ENCODE data around the gene PTPRZ1.

Gene PTPRZ1

GRCh38 chr7:121872831-121873288 lies at the start of gene PTPRZ1:
Gene PTPRZ1 (plus strand): TSS chr7:121873161. CDS start chr7:121873500, 339 bp downstream.
- peak in 49 of 58 donors; percentile 2 to 79 (median 28) for DNase-seq

- DNase-seq = no peak
Measured at GRCh38 chr7:121824276-121824675, 48.7 kb upstream of the PTPRZ1 start.

GRCh38 chr7:121831351-121831750 lies 41.6 kb upstream of the PTPRZ1 start:
- peak in 19 of 58 donors; percentile 0 to 52 (median 10) for DNase-seq

DNA sequence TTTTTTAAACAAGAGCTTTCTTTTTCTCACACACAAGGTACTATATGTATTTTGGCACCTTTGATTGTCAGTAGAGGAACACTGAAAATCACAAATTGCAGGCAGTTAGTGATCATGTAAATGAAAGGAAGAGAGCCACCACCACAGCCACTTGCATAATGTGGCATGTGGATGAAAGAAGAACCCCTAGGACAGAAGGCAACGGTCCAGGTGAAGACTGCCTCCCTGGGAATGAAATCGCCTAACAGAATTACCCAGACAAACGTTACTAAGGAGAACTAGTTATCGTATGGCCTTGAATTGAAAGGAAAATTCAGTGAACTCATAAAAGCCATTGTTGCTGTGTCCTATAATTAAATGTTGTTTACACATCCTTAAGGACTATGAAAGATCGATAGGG lies 41.2 kb upstream of the PTPRZ1 start:
- no peak for DNase-seq

- peak in 33 of 58 donors; percentile 4 to 62 (median 17) for DNase-seq
Measured at GRCh38 chr7:121832347-121832746, 40.6 kb upstream of the PTPRZ1 start.

DNA sequence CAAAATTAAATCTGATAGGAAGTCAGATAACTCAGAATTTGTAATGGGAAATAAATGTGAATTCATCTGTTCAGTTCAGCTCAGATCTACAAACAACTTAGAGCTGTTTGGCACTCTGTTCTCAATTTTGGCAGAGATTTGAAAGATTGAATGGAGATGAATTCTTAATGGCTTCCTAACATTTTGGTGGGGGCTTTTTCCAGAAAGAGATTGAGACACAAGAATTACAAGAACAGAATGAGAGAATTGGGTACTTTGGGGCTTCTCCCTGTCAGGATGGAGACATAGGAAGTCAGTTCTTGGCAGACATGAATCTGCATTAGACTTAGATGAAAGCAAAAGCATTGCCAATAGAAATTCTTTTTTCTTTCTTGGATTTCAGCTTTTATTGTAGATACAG lies 39.0 kb upstream of the PTPRZ1 start:
- DNase-seq = peak in 1 of 58 donors; percentile 28

DNA sequence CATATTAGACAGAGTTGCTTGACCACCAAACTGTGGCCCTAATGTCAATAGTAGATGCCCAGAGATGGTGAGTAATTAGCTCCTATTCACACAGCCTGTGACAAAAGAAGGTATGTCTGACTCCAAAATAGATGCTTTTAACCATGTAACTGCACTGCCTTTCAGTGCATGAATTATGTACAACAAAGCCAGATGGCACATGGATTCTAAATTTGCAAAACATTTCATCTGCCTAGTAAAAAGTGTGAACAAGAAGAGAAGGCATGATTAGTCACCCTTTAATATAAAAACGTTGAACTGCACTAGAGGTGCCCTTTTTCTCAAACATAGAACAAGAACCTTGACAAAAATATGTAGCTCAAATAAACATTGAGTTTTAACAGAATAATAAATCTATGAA lies 35.5 kb upstream of the PTPRZ1 start:
- DNase-seq = no peak

GRCh38 chr7:121847041-121847440 lies 25.9 kb upstream of the PTPRZ1 start:
- DNase-seq = no peak

DNA sequence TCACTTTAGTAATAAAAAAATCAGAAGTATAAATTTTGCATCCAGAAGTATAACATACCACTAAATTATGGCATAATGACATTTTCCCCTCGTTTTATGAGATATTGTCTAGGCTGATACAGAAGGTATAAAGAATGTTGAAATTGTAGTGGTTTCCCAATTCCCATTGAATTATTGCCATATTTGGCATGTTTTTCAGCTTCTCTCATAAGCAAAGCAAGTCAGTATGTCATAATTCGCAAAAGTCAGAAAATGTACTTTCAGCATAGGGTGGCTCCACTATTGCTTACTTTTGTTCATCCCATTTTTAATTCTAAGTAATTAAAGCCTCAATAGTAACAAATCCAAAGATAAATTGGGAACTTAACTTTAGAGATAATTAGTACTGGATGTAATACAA lies 19.7 kb upstream of the PTPRZ1 start:
- no peak for DNase-seq

- DNase-seq = no peak
Measured at GRCh38 chr7:121860953-121861352, 12.0 kb upstream of the PTPRZ1 start.

DNA sequence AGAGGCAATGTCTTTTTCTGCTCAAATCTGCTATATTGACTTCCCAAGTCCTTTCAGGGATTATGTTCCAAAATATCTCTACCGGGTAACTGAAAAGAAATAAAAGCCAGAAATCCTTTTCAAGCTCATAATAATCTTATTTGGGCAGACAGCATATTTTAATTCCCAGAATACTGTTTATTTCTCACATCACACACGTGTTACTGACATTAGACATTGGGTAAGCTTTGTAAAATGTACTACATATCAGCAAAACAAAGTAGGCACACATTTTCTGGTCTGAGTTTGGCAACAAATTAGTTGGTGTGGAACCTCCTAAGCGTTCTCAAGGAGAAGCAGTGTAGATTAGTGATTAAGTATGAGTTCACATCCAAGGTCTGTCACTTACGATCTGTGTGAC lies 10.4 kb upstream of the PTPRZ1 start:
- DNase-seq = no peak

DNA sequence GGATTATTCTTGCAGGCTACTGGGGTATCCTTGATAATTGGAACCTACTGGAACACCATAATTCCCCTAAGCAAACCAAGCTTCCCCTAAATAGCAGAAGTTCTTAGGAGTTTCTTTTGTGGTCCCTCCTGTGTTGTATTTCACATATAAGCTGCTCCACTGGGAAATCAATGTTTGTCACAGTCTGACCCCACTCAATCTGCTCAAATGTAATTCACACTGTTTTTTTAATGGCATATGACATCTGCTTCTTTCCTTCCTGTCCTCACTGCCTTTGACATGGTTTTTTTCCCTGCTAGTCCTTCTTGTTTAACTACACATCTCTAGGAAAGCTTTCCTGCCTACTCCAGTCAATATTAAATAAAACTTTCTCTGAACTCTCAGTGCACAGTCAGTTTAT lies 1.8 kb upstream of the PTPRZ1 start:
- no peak for DNase-seq

- DNase-seq = peak in 21 of 58 donors; percentile 2 to 63 (median 10)
Measured at GRCh38 chr7:121873289-121874194, 581 bp downstream of the PTPRZ1 start.

DNA sequence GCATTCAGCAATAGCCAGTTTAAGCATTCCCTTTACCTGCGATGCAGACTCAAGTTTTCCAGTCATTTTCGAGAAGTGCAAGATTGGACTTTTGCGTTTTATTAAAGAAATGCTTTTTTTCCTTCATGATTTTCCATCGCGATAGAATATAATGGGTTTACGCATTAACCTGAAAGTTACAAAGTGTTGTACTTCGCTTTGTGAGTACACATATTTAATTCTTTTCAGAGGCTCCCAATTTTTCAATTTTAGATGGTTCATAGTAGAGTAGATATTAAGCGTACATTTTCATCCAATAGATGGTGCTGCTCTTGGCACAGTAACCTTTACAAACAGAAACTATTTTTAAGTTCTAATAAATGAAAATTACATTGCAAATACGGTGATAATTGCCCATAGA lies 1.3 kb downstream of the PTPRZ1 start:
- no peak for DNase-seq

DNA sequence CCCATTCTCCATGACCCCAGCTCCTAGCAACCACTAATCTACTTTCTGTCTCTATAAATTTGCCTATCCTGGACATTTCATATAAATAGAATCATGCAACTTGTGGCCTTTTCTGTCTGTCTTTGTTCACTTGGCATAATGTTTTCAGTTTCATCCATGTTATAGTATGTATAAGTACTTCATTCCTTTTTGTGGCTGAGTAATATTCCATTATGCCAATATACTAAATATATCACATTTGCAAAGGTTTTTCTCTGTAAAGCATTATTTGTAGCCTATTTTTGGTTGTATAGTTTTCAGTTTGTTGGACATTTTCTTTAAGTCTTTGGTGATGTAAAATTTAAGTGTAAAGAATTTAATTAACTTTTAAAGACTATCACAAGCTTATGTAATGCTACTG lies 2.2 kb downstream of the PTPRZ1 start:
- DNase-seq = no peak

- peak in 1 of 58 donors; percentile 16 for DNase-seq
Measured at GRCh38 chr7:121876656-121877500, 3.9 kb downstream of the PTPRZ1 start.

DNA sequence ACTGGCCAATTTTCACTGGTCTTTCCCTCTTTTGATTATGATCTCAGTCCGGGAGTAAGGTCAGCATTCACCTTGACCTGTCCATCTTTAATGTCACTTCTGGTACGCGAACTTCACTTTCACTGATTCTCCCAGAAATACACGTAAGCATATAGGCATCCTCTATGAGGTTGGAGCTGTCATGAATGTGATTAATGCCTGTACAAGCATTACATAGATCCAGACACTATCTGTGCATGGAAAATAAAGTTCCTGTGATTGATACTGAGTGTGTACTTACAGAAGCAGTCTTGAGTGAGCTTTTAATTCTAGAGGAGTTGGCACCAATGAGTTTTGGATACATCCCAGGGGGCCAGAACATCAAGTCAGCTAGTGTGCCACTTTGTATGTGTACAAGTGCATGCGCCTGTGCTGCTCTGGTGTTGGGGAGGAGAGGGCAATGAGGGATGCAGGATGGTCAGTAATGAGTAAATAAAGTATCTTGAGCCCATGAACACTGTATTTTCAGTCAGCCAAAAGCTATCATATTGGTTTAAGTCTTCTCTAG lies 6.0 kb downstream of the PTPRZ1 start:
- peak in 3 of 58 donors; percentile 2 to 15 (median 2) for DNase-seq

GRCh38 chr7:121879544-121879943 lies 6.6 kb downstream of the PTPRZ1 start:
- no peak for DNase-seq

DNA sequence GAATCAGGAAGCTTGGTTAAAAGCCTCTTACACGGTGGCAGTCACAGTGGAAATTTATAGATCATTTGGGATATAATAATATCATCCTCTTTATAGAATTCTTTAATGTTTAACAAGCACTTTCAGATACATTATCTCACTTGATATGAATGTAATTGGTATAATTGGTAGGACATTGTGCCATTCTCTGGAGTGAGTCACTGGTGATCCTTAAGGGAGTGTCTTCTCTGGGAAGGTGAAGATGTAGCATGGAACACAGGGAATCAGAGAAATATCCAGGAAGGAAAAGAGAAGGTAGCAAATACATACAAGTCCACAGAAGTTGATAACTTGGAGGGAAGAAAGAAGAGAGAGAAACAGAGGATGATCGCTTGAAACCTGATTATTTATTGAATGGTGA lies 9.8 kb downstream of the PTPRZ1 start:
- no peak for DNase-seq

DNA sequence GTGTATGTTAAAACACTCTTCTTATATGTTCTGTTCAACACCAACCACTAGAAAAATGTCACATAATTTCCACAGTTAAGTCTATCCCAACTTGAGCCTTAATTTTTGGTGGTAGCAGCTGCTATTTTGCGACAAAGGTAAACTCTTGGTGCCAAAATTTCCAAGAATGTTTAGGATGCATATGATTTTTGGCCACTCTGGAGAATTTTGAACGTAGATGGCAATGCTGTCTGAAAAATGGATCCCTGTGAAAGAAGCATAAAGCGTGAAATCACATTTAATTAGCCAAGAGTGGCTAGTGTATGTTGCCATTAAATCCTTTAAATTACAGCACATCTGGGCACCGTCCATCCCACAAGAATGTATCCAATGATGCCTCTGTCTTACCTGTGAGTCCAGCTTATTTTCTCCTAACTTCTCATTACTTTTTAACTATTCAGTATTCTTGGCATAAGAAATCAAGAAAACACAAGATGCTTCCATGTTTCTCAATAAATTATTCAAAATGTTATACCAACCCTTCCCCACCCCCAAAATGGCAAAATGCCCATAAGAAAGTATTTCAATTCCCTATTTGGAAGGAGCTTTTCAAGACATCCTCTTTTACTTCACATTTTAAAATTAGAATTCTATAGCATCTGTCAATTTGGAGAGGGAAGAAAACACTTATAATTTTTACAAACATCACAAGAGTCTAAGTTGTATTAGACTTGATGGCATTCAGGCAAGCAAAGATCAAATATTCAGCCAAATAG lies 12.4 kb downstream of the PTPRZ1 start:
- no peak for DNase-seq

GRCh38 chr7:121887634-121888033 lies 14.7 kb downstream of the PTPRZ1 start:
- no peak for DNase-seq

Measured in anterior cingulate cortex (tissue), 58 donors.